Karpas-422 (cell line): ENCODE data around the gene GPBP1L1. TPM values are rescaled to one million over a fixed set of nuclear protein-coding genes. Genes with fewer than 3 reads are reported as not detected.

Experiments
- DNase-seq: peaks from one replicate; pipeline ENCODE4 v3.0.0-alpha.2; 2015
- H2AFZ ChIP-seq: fragments of 200-600 bp; sonication (generic); 2 replicates; pipeline ENCODE4 v1.6.1; 2014; ENCODE audit warnings: antibody characterized with exemption, low read length, mixed read lengths
- H3K27ac ChIP-seq: fragments of 200-600 bp; sonication (generic); 2 replicates; pipeline ENCODE4 v1.5.1; 2014; ENCODE audit warnings: mild to moderate bottlenecking, low read length, moderate library complexity
- H3K27me3 ChIP-seq: fragments of 200-600 bp; sonication (generic); 2 replicates; pipeline ENCODE4 v1.6.1; 2014; ENCODE audit warnings: low read length, mixed read lengths
- H3K36me3 ChIP-seq: fragments of 200-600 bp; sonication (generic); 2 replicates; pipeline ENCODE4 v1.6.1; 2014; ENCODE audit warnings: low read length, mixed read lengths; ENCODE audit not compliant: insufficient read depth
- H3K4me1 ChIP-seq: fragments of 200-600 bp; sonication (generic); 2 replicates; pipeline ENCODE4 v1.6.1; 2014; ENCODE audit warnings: mild to moderate bottlenecking, low read length, mixed read lengths
- H3K4me2 ChIP-seq: fragments of 200-600 bp; sonication (generic); 2 replicates; pipeline ENCODE4 v1.6.1; 2014; ENCODE audit warnings: low read length, low read depth, mild to moderate bottlenecking; ENCODE audit not compliant: poor library complexity, severe bottlenecking
- H3K4me3 ChIP-seq: fragments of 200-600 bp; sonication (generic); 2 replicates; pipeline ENCODE4 v1.5.1; 2014; ENCODE audit warnings: mild to moderate bottlenecking, antibody characterized with exemption, low read length, mixed read lengths
- H3K79me2 ChIP-seq: fragments of 200-600 bp; sonication (generic); 2 replicates; pipeline ENCODE4 v1.6.1; 2014; ENCODE audit warnings: mild to moderate bottlenecking, low read length, mixed read lengths
- H3K9ac ChIP-seq: fragments of 200-600 bp; sonication (generic); 2 replicates; pipeline ENCODE4 v1.6.0; 2014; ENCODE audit warnings: low read length
- H3K9me2 ChIP-seq: fragments of 200-600 bp; sonication (generic), shearing (Covaris generic); replicated peaks from 2 replicates; pipeline ENCODE4 v1.6.0; 2014; ENCODE audit warnings: mild to moderate bottlenecking, low read length, moderate library complexity; ENCODE audit not compliant: insufficient read depth
- H3K9me3 ChIP-seq: fragments of 300-700, 200-600 bp; sonication (generic); 2 replicates; pipeline ENCODE4 v1.6.1; 2014; ENCODE audit warnings: low read length, mixed read lengths
- H4K20me1 ChIP-seq: fragments of 200-600 bp; sonication (generic); 2 replicates; pipeline ENCODE4 v1.6.1; 2014; ENCODE audit warnings: mild to moderate bottlenecking, antibody characterized with exemption, low read length, low read depth; ENCODE audit not compliant: insufficient read depth
- total RNA-seq: library from RNA; depleted of rRNA; stranded (reverse); fragments of >200 nt; shearing (Covaris generic); gene quantifications from 2 replicates; pipeline ENCODE4 v1.2.3, GENCODE V29; 2014; ENCODE audit warnings: low replicate concordance

Gene GPBP1L1
- total RNA-seq, 1 experiment from 2014 or later, result 95.8 TPM

DNA sequence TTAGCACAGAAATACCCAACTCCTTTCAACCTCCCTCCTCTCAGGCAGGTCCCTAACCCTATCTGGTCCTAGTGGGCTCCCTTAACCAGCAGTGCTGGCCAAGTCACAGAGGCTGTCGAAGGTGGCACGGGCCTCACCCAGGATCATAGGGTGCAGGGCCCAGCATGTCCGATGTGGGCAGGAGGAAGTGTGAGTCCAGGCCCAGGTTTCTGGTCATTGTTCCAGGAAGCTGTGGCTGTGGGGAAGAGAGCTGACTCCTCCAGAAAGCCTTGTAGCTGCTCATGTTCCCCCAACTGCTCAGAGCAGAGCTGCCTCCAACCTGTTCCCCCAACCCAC lies 64.9 kb downstream of the GPBP1L1 start:
- no peaks in the 10 kb centered on the region for H3K27me3 ChIP-seq
- H2AFZ ChIP-seq, result no peak overlapping the region
- peaks cover 2% of the 10 kb centered on the region; the same call in 1 of the 2 replicates for H3K79me2 ChIP-seq
- DNase-seq, result no peak
- H3K27ac ChIP-seq, result no peak overlapping the region
- H3K9me2 ChIP-seq, result no peaks in the 10 kb centered on the region
- peaks cover 13% of the 10 kb centered on the region for H4K20me1 ChIP-seq
- no peak overlapping the region for H3K4me2 ChIP-seq
- H3K9me3 ChIP-seq, result no peaks in the 10 kb centered on the region
- no peak overlapping the region for H3K9ac ChIP-seq
- no peak overlapping the region for H3K4me3 ChIP-seq
- peaks cover 2% of the 10 kb centered on the region for H3K4me1 ChIP-seq
- H3K36me3 ChIP-seq, result peaks cover 19% of the 10 kb centered on the region

DNA sequence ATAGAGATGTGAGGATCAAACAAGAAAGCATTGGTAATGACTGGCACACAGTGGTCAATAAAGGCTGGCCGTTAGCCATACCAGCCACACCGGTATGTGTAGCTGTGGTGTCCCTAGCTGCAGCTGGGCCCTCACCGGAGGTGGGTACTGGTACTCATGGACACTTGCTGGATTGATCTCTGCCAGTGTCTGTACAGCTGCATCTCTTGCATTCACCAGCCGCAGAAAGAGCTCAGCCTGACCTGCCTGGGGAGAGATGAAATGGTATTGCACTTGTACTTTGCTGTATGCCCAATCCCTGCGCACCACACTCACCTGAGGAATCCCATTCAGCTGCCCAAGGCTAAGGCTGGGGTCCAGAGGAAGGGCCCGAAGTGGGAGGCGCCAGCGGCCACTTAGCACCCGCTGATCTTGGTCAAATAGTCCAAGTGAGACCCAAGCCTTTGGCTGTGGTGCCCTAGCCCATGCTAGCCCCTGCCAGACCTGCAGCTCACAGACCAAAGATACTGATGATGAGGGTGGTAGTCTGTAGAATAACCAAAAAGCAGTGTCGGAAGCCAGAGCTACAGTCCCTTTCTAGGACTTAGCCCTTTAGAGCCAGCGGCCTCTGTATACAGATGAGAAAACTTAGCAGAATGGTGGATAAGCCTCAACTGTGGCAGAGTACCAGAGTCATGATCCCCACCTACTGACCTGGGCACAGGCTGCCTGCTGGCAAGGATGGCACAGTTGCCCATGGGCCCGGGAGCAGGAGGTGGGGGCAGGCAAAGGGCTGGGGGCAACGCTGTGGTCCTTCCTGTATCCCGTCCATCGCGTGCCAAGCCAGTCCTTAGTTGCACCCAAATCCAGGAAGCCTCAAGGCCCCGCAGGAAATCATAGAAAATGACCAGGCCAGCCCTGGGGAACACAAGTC lies 65.5 kb downstream of the GPBP1L1 start:
- no peaks in the 10 kb centered on the region for H3K27me3 ChIP-seq
- DNase-seq, result no peak

GRCh38 chr1:45619149-45619921 lies 67.0 kb downstream of the GPBP1L1 start:
- H3K36me3 ChIP-seq, result peaks cover 27% of the 10 kb centered on the region
- no peak overlapping the region for H3K27ac ChIP-seq

More for the DNA sequence above, 65.5 kb downstream of the GPBP1L1 start:
- H3K9me3 ChIP-seq, result no peaks in the 10 kb centered on the region
- no peak overlapping the region for H3K27ac ChIP-seq
- H2AFZ ChIP-seq, result no peak overlapping the region
- no peak overlapping the region for H3K4me2 ChIP-seq
- H3K9me2 ChIP-seq, result no peaks in the 10 kb centered on the region
- peaks cover 17% of the 10 kb centered on the region for H4K20me1 ChIP-seq
- H3K4me1 ChIP-seq, result peaks cover 9% of the 10 kb centered on the region
- peaks cover 3% of the 10 kb centered on the region; the same call in 1 of the 2 replicates for H3K79me2 ChIP-seq
- H3K4me3 ChIP-seq, result no peak overlapping the region
- H3K36me3 ChIP-seq, result peaks cover 21% of the 10 kb centered on the region
- no peak overlapping the region for H3K9ac ChIP-seq

DNA sequence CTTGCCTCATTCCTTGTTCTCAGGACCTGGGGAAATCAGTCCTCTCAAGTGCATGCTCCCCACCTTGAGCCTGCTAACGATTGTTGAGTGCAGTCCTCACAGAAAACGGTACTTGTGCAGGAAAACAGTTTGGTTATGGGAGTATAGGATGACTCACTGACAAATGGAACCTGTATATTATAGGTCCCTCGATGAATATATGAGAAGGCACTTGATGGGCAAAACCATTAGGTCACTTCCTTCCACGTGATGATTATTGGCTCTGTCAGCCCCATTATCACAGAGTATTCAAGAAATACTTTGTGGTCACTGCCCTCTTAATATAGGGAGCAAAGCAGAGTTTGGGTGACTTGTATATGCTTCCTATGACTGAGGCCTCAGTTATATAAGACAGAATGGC lies 68.7 kb downstream of the GPBP1L1 start:
- H2AFZ ChIP-seq, result no peak overlapping the region
- peaks cover 9% of the 10 kb centered on the region for H3K79me2 ChIP-seq
- DNase-seq, result no peak
- H3K9ac ChIP-seq, result no peak overlapping the region
- H3K4me3 ChIP-seq, result no peak overlapping the region
- H3K9me2 ChIP-seq, result no peaks in the 10 kb centered on the region
- H3K9me3 ChIP-seq, result no peaks in the 10 kb centered on the region
- peaks cover 38% of the 10 kb centered on the region for H4K20me1 ChIP-seq
- H3K36me3 ChIP-seq, result peaks cover 34% of the 10 kb centered on the region
- H3K4me2 ChIP-seq, result no peak overlapping the region
- no peak overlapping the region for H3K27ac ChIP-seq
- peaks cover 21% of the 10 kb centered on the region for H3K4me1 ChIP-seq
- H3K27me3 ChIP-seq, result no peaks in the 10 kb centered on the region

More at GRCh38 chr1:45619149-45619921, 67.0 kb downstream of the GPBP1L1 start:
- peaks cover 9% of the 10 kb centered on the region; the same call in 1 of the 2 replicates for H3K79me2 ChIP-seq
- no peak overlapping the region for H3K4me2 ChIP-seq
- H4K20me1 ChIP-seq, result peaks cover 29% of the 10 kb centered on the region
- H3K9ac ChIP-seq, result no peak overlapping the region
- peaks cover 21% of the 10 kb centered on the region for H3K4me1 ChIP-seq
- H3K4me3 ChIP-seq, result no peak overlapping the region
- DNase-seq, result no peak
- H3K9me3 ChIP-seq, result no peaks in the 10 kb centered on the region
- no peak overlapping the region for H2AFZ ChIP-seq
- H3K9me2 ChIP-seq, result no peaks in the 10 kb centered on the region
- no peaks in the 10 kb centered on the region for H3K27me3 ChIP-seq

DNA sequence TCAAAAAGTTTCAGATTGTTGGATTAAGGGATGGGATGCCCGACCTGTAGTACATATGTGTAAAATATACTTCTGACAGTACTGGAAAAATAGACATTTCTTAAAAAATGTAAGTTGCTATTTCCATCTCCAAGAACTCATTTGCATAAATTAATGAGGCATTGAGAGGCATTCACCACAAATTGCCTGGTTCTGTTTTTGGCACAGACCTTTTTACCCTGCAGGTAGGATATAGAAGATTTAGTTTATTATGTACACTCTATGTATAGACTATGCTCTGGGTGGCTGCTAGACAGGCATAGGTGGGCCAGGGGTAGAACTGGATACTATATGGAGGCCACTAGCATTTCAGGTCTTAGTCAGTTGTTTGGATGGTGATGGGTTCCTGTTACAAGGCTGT lies 70.4 kb downstream of the GPBP1L1 start:
- Histone ChIP-seq H3K27me3 (no peaks in the 10 kb centered on the region), H3K9me2 (no peaks in the 10 kb centered on the region), H3K9ac (no peak overlapping the region), H3K36me3 (peaks cover 34% of the 10 kb centered on the region), H3K9me3 (no peaks in the 10 kb centered on the region), H3K4me1 (peaks cover 21% of the 10 kb centered on the region), H4K20me1 (peaks cover 38% of the 10 kb centered on the region), H3K4me3 (no peak overlapping the region), H2AFZ (no peak overlapping the region), H3K79me2 (peaks cover 9% of the 10 kb centered on the region), H3K27ac (0 out of 2 replicates have a peak overlapping the region, but pooled peaks have one; percentile 14), H3K4me2 (peak overlapping the region; percentile 41)
- peak; percentile 80 for DNase-seq

DNA sequence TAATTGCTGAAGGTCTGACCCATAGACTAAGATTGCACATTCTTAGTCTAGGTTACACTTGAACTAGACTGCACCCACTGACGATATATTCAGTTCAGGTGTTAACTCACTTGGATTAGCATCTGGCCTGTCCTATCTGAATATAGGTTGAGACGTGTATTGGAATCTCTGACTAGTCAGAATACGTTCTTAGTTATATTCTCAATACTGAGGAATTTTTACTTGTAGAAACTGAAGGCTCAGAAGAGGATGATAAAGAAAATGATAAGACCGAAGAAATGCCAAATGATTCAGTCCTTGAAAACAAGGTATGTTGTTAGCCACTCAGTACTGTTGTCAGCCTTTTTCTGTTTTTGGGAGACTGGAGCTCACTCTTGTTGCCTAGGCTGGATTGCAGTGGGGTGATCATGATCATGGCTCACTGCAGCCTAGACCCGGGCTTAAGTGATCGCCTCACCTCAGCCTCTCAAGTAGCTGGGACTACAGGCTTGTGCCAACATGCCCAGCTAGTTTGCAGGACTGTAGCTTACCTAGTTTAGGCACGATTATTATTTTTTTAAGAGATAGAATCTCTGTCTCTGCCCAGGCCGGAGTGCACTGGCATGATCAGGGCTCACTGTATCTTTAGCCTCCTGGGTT lies 73.3 kb downstream of the GPBP1L1 start:
- Histone ChIP-seq H3K4me1 (peaks cover 21% of the 10 kb centered on the region), H3K9ac (no peak overlapping the region), H3K9me3 (no peaks in the 10 kb centered on the region), H3K4me3 (no peak overlapping the region), H2AFZ (no peak overlapping the region), H3K36me3 (peaks cover 46% of the 10 kb centered on the region), H3K9me2 (no peaks in the 10 kb centered on the region), H3K27ac (no peak overlapping the region), H3K79me2 (peaks cover 18% of the 10 kb centered on the region; the same call in 1 of the 2 replicates), H3K27me3 (no peaks in the 10 kb centered on the region), H3K4me2 (no peak overlapping the region), H4K20me1 (peaks cover 35% of the 10 kb centered on the region)
- DNase-seq, result no peak

GRCh38 chr1:45610589-45611226 lies 75.6 kb downstream of the GPBP1L1 start:
- Histone ChIP-seq H3K4me1 (peaks cover 11% of the 10 kb centered on the region), H3K9me3 (no peaks in the 10 kb centered on the region), H3K4me2 (no peak overlapping the region), H3K9ac (no peak overlapping the region), H4K20me1 (peaks cover 20% of the 10 kb centered on the region; the same call in 1 of the 2 replicates), H3K27me3 (no peaks in the 10 kb centered on the region), H3K79me2 (peaks cover 31% of the 10 kb centered on the region), H2AFZ (no peak overlapping the region), H3K36me3 (peaks cover 49% of the 10 kb centered on the region), H3K9me2 (no peaks in the 10 kb centered on the region), H3K4me3 (no peak overlapping the region), H3K27ac (no peak overlapping the region)
- no peak for DNase-seq
